ENCODE data around the gene PRCC.

The PRCC gene

GRCh38 chr1:156822680-156823079, 55.3 kb downstream of the PRCC start:
- no peak for DNase-seq
- no peak overlapping the region for H3K27ac ChIP-seq
- TF ChIP-seq CTCF (IDR thresholded peaks at IDR 0.05; ENCODE audit: low read depth, low read length), result no peak
- H3K4me3 ChIP-seq (ENCODE audit: low read depth, low read length), result no peak overlapping the region
- H3K9me3 ChIP-seq (ENCODE audit: severe bottlenecking), result no peaks in the 10 kb centered on the region
- no peaks in the 10 kb centered on the region for H3K36me3 ChIP-seq
- no peaks in the 10 kb centered on the region for H3K27me3 ChIP-seq (ENCODE audit: insufficient read depth, low read depth, severe bottlenecking)

GRCh38 chr1:156823210-156823790, 56.0 kb downstream of the PRCC start:
- no peak for TF ChIP-seq CTCF (IDR thresholded peaks at IDR 0.05; ENCODE audit: low read depth, low read length)
- Histone ChIP-seq H3K9me3 (ENCODE audit: severe bottlenecking) (no peaks in the 10 kb centered on the region), H3K27ac (no peak overlapping the region)

GRCh38 chr1:156826630-156827029, 59.3 kb downstream of the PRCC start:
- H3K9me3 ChIP-seq (ENCODE audit: severe bottlenecking), result no peaks in the 10 kb centered on the region
- no peaks in the 10 kb centered on the region for H3K36me3 ChIP-seq
- TF ChIP-seq CTCF (IDR thresholded peaks at IDR 0.05; ENCODE audit: low read depth, low read length), result no peak
- no peak overlapping the region for H3K4me3 ChIP-seq (ENCODE audit: low read depth, low read length)
- H3K27me3 ChIP-seq (ENCODE audit: insufficient read depth, low read depth, severe bottlenecking), result no peaks in the 10 kb centered on the region
- H3K27ac ChIP-seq, result no peak overlapping the region
- DNase-seq, result no peak

More at GRCh38 chr1:156823210-156823790, 56.0 kb downstream of the PRCC start:
- no peak overlapping the region for H3K4me3 ChIP-seq (ENCODE audit: low read depth, low read length)
- no peaks in the 10 kb centered on the region for H3K36me3 ChIP-seq
- H3K27me3 ChIP-seq (ENCODE audit: insufficient read depth, low read depth, severe bottlenecking), result no peaks in the 10 kb centered on the region
- DNase-seq, result no peak

GRCh38 chr1:156828400-156829124, 61.2 kb downstream of the PRCC start:
- DNase-seq, result no peak
- no peaks in the 10 kb centered on the region for H3K27me3 ChIP-seq (ENCODE audit: insufficient read depth, low read depth, severe bottlenecking)
- TF ChIP-seq CTCF (IDR thresholded peaks at IDR 0.05; ENCODE audit: low read depth, low read length), result no peak
- H3K9me3 ChIP-seq (ENCODE audit: severe bottlenecking), result no peaks in the 10 kb centered on the region
- H3K36me3 ChIP-seq, result no peaks in the 10 kb centered on the region
- H3K27ac ChIP-seq, result no peak overlapping the region
- no peak overlapping the region for H3K4me3 ChIP-seq (ENCODE audit: low read depth, low read length)

DNA sequence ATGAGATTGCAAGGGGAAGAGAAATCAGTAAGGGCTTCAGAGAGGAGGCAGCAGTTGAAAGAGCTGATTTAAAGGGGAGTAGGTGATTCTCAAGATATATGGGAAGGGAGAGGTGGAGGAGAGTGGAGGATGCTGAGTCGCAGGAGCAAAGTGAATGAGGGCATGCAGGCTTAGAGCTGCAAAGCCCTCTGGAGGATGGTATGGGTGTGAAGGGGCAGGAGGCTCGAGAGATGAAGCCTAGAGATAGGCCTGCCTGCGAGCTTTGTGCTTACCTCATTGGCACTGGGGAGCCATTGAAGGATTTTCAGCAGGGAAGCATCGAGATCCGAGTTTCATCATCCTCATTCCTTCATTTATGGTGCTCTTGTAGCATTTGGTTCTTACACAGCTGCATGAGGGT, 65.1 kb downstream of the PRCC start:
- H3K4me3 ChIP-seq (ENCODE audit: low read depth, low read length), result no peak overlapping the region
- H3K27me3 ChIP-seq (ENCODE audit: insufficient read depth, low read depth, severe bottlenecking), result no peaks in the 10 kb centered on the region
- TF ChIP-seq CTCF (IDR thresholded peaks at IDR 0.05; ENCODE audit: low read depth, low read length), result 0 out of 2 replicates have a peak, but pooled peaks have one; percentile 34
- no peak overlapping the region for H3K27ac ChIP-seq
- DNase-seq, result no peak
- no peaks in the 10 kb centered on the region for H3K9me3 ChIP-seq (ENCODE audit: severe bottlenecking)
- no peaks in the 10 kb centered on the region for H3K36me3 ChIP-seq

Data from WERI-Rb-1 (cell line).